HEK293 (cell line): ENCODE results near the gene SIDT1.

Experiments
- BCL11A ChIP-seq: fragments of 450-650 bp; formaldehyde crosslinking; IDR thresholded peaks from 2 replicates; pipeline ENCODE4 v1.5.1; 2016; ENCODE audit warnings: low read depth, missing biosample characterization, missing genetic modification characterization
- CTCF ChIP-seq: fragments of 450-650 bp; formaldehyde crosslinking; IDR thresholded peaks from 2 replicates; pipeline ENCODE4 v1.5.1; 2016; ENCODE audit warnings: missing biosample characterization, missing genetic modification characterization
- IKZF3 ChIP-seq: fragments of 450-650 bp; IDR thresholded peaks from 2 replicates; pipeline ENCODE4 v1.5.0; 2018; ENCODE audit warnings: missing biosample characterization, mild to moderate bottlenecking, missing genetic modification characterization, moderate library complexity
- MYNN ChIP-seq: fragments of 450-650 bp; formaldehyde crosslinking; IDR thresholded peaks from 2 replicates; pipeline ENCODE4 v1.5.1; 2016; ENCODE audit warnings: missing biosample characterization, missing genetic modification characterization, borderline replicate concordance
- MZF1 ChIP-seq: fragments of 450-650 bp; formaldehyde crosslinking; IDR thresholded peaks from 2 replicates; pipeline ENCODE4 v1.5.1; 2017; ENCODE audit warnings: missing biosample characterization, missing genetic modification characterization, borderline replicate concordance
- SP3 ChIP-seq: fragments of 450-650 bp; formaldehyde crosslinking; IDR thresholded peaks from 2 replicates; pipeline ENCODE4 v1.5.1; 2016; ENCODE audit warnings: missing biosample characterization, missing genetic modification characterization
- ZBTB17 ChIP-seq: fragments of 450-650 bp; formaldehyde crosslinking; IDR thresholded peaks from 2 replicates; pipeline ENCODE4 v1.5.1; 2016; ENCODE audit warnings: missing biosample characterization, missing genetic modification characterization
- ZBTB7A ChIP-seq: fragments of 450-650 bp; formaldehyde crosslinking; IDR thresholded peaks from 2 replicates; pipeline ENCODE4 v1.5.1; 2016; ENCODE audit warnings: low read depth, missing biosample characterization, missing genetic modification characterization
- ZBTB8A ChIP-seq: fragments of 450-650 bp; formaldehyde crosslinking; IDR thresholded peaks from 2 replicates; pipeline ENCODE4 v1.5.1; 2016; ENCODE audit warnings: missing biosample characterization, missing genetic modification characterization
- ZNF510 ChIP-seq: fragments of 450-650 bp; formaldehyde crosslinking; IDR thresholded peaks from 2 replicates; pipeline ENCODE4 v1.5.1; 2018; ENCODE audit warnings: mild to moderate bottlenecking, missing genetic modification characterization, missing biosample characterization; ENCODE audit not compliant: insufficient replicate concordance
- TF ChIP-seq, protein P1 (sequence below): fragments of 450-650 bp; formaldehyde crosslinking; IDR thresholded peaks from 2 replicates; pipeline ENCODE4 v1.5.1; 2016; ENCODE audit warnings: missing biosample characterization, missing genetic modification characterization

DNA sequence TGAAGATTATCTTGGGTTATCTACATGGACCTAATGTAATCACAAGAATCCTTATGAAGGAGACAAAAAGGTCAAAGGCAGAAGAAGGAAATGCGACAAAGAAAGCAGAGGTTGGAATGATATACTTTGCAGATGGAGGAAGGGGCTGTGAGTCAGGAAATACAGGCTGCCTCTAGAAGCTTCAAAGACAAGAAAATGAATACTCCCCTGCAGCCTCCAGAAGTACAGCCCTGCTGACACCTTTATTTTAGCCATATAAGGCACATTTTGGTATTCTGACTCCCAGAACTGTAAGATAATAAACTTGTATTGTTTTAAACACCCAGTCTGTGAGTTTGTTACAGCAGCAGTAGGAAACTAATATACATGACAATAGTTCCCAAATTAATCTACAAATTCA is 58.6 kb downstream of the SIDT1 start:
- TF ChIP-seq SP3 (tag by site-specific recombination) (no peak), BCL11A (tag by site-specific recombination) (no peak), ZBTB17 (tag by site-specific recombination) (no peak), MZF1 (no peak), CTCF (tag by site-specific recombination) (no peak), IKZF3 (no peak), ZBTB8A (tag by site-specific recombination) (no peak), ZBTB7A (tag by site-specific recombination) (no peak), MYNN (no peak), ZNF510 (tag by site-specific recombination) (no peak)
- TF ChIP-seq, protein P1, sequence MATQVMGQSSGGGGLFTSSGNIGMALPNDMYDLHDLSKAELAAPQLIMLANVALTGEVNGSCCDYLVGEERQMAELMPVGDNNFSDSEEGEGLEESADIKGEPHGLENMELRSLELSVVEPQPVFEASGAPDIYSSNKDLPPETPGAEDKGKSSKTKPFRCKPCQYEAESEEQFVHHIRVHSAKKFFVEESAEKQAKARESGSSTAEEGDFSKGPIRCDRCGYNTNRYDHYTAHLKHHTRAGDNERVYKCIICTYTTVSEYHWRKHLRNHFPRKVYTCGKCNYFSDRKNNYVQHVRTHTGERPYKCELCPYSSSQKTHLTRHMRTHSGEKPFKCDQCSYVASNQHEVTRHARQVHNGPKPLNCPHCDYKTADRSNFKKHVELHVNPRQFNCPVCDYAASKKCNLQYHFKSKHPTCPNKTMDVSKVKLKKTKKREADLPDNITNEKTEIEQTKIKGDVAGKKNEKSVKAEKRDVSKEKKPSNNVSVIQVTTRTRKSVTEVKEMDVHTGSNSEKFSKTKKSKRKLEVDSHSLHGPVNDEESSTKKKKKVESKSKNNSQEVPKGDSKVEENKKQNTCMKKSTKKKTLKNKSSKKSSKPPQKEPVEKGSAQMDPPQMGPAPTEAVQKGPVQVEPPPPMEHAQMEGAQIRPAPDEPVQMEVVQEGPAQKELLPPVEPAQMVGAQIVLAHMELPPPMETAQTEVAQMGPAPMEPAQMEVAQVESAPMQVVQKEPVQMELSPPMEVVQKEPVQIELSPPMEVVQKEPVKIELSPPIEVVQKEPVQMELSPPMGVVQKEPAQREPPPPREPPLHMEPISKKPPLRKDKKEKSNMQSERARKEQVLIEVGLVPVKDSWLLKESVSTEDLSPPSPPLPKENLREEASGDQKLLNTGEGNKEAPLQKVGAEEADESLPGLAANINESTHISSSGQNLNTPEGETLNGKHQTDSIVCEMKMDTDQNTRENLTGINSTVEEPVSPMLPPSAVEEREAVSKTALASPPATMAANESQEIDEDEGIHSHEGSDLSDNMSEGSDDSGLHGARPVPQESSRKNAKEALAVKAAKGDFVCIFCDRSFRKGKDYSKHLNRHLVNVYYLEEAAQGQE (tag by site-specific recombination): no peak
